ENCODE data around the gene SEMA3C. TPM values are rescaled to one million over a fixed set of nuclear protein-coding genes. Genes with fewer than 3 reads are reported as not detected.

Gene SEMA3C
- total and polyA plus RNA-seq, 10 donors = 1.1 to 53.7 (median 13.0) TPM

DNA sequence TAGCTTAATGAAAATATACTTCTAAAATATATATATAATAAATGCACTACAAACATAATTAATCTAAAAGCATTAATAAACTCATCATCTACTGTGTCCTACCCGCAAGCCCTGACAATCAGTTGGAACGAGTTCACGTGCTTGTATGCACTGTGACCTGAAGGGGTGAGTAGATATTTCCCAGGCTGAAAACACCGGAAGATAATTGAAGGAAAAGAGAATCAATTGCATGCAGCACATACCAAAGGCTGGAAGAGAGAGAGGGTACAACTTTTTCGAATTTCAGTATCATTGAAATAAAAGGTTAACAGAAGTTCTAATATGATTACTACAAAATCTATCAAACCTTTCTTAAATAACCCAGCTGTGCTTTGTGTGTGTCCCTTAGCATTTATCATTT, 94.6 kb downstream of the SEMA3C start:
- 64 to 82% (median 80%) methylated on average over 5 of the region's 5 CpGs for WGBS, 5 donors
- H3K4me1 ChIP-seq = no peaks in the 10 kb centered on the region
- H3K4me3 ChIP-seq = no peak overlapping the region
- DNase-seq = no peak
- no peaks in the 10 kb centered on the region for H3K27me3 ChIP-seq (replicated peaks in 1 of 7)
- TF ChIP-seq POLR2A (IDR thresholded peaks at IDR 0.05) (no peak), POLR2AphosphoS5 (IDR thresholded peaks at IDR 0.05) (no peak)
- TF ChIP-seq, protein P1, sequence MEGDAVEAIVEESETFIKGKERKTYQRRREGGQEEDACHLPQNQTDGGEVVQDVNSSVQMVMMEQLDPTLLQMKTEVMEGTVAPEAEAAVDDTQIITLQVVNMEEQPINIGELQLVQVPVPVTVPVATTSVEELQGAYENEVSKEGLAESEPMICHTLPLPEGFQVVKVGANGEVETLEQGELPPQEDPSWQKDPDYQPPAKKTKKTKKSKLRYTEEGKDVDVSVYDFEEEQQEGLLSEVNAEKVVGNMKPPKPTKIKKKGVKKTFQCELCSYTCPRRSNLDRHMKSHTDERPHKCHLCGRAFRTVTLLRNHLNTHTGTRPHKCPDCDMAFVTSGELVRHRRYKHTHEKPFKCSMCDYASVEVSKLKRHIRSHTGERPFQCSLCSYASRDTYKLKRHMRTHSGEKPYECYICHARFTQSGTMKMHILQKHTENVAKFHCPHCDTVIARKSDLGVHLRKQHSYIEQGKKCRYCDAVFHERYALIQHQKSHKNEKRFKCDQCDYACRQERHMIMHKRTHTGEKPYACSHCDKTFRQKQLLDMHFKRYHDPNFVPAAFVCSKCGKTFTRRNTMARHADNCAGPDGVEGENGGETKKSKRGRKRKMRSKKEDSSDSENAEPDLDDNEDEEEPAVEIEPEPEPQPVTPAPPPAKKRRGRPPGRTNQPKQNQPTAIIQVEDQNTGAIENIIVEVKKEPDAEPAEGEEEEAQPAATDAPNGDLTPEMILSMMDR (IDR thresholded peaks at IDR 0.05 in 8 of 11, conservative IDR thresholded peaks at IDR 0.05 in 3 of 11) = no peak
- intact Hi-C loops (cut with DNase I; ENCODE audit: low total_unique reads) = no loop called here
- no peaks in the 10 kb centered on the region for H3K9me3 ChIP-seq
- no peak overlapping the region for H3K27ac ChIP-seq
- H3K36me3 ChIP-seq = no peaks in the 10 kb centered on the region

- no peaks in the 10 kb centered on the region for H3K36me3 ChIP-seq
- H3K4me1 ChIP-seq = no peaks in the 10 kb centered on the region
- TF ChIP-seq POLR2A (IDR thresholded peaks at IDR 0.05) (no peak), POLR2AphosphoS5 (IDR thresholded peaks at IDR 0.05) (no peak)
- TF ChIP-seq, protein P1 (IDR thresholded peaks at IDR 0.05 in 8 of 11, conservative IDR thresholded peaks at IDR 0.05 in 3 of 11) = no peak
- no peak overlapping the region for H3K4me3 ChIP-seq
- H3K9me3 ChIP-seq = no peaks in the 10 kb centered on the region
- intact Hi-C loops (cut with DNase I; ENCODE audit: low total_unique reads) = no loop called here
- 73 to 84% (median 81%) methylated on average over 3 of the region's 3 CpGs for WGBS, 5 donors
- no peaks in the 10 kb centered on the region for H3K27me3 ChIP-seq (replicated peaks in 1 of 7)
- DNase-seq = no peak
- H3K27ac ChIP-seq = no peak overlapping the region
Measured at GRCh38 chr7:80823057-80823456, 95.8 kb downstream of the SEMA3C start.

- 69 to 84% (median 80%) methylated on average over 3 of the region's 3 CpGs for WGBS, 5 donors
- TF ChIP-seq POLR2A (IDR thresholded peaks at IDR 0.05) = no peak
- TF ChIP-seq POLR2AphosphoS5 (IDR thresholded peaks at IDR 0.05) = no peak
- TF ChIP-seq, protein P1 (IDR thresholded peaks at IDR 0.05 in 8 of 11, conservative IDR thresholded peaks at IDR 0.05 in 3 of 11) = no peak
- intact Hi-C loops (cut with DNase I; ENCODE audit: low total_unique reads) = no loop called here
- no peaks in the 10 kb centered on the region for H3K4me1 ChIP-seq
- H3K27me3 ChIP-seq (replicated peaks in 1 of 7) = no peaks in the 10 kb centered on the region
- no peak for DNase-seq
- no peak overlapping the region for H3K27ac ChIP-seq
- no peak overlapping the region for H3K4me3 ChIP-seq
- no peaks in the 10 kb centered on the region for H3K9me3 ChIP-seq
- no peaks in the 10 kb centered on the region for H3K36me3 ChIP-seq
Measured at GRCh38 chr7:80821771-80822319, 97.0 kb downstream of the SEMA3C start.

DNA sequence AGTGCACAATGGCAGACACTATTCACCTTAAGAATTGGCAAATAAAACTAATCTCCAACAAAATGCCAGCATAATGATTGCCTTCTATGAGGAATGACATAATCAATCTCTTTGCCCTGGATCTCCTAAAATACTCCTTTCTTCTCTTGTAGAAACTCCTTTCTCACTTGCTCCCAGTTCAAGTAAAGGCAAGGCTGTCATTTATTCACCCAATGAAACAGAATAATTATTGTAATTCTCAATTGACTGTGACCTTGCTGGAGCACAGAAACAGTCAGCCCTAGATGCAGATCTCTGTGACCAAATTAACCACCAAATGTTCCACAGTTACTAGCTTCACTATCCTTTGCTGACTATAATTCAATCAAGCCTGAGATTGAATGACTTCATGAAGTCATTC, 99.3 kb downstream of the SEMA3C start:
- Histone ChIP-seq H3K27ac (no peak overlapping the region), H3K9me3 (no peaks in the 10 kb centered on the region), H3K27me3 (replicated peaks in 1 of 7) (no peaks in the 10 kb centered on the region), H3K4me3 (no peak overlapping the region), H3K4me1 (no peaks in the 10 kb centered on the region), H3K36me3 (no peaks in the 10 kb centered on the region)
- DNase-seq = no peak
- TF ChIP-seq, protein P1 (IDR thresholded peaks at IDR 0.05 in 8 of 11, conservative IDR thresholded peaks at IDR 0.05 in 3 of 11) = no peak
- intact Hi-C loops (cut with DNase I; ENCODE audit: low total_unique reads) = no loop called here

Measured in spleen (tissue), 11 donors.